Stimulated activated CD4-positive, alpha-beta T cell treated with anti-CD3 and anti-CD28 coated beads, Interleukin-2, amount 100 ng/mL, for 24 hours (primary cell): Measurements from ENCODE around the gene FXR1.
"Not testable (repeated sequence)": the region's sequence is repeated elsewhere in the genome, so short reads cannot be mapped to it uniquely, and the experiment has no call there.

ENCODE experiments used
- DNase-seq, 2 donors: peaks; one replicate each; pipeline ENCODE4 v3.0.0-alpha.2; 2020

The FXR1 gene

DNA sequence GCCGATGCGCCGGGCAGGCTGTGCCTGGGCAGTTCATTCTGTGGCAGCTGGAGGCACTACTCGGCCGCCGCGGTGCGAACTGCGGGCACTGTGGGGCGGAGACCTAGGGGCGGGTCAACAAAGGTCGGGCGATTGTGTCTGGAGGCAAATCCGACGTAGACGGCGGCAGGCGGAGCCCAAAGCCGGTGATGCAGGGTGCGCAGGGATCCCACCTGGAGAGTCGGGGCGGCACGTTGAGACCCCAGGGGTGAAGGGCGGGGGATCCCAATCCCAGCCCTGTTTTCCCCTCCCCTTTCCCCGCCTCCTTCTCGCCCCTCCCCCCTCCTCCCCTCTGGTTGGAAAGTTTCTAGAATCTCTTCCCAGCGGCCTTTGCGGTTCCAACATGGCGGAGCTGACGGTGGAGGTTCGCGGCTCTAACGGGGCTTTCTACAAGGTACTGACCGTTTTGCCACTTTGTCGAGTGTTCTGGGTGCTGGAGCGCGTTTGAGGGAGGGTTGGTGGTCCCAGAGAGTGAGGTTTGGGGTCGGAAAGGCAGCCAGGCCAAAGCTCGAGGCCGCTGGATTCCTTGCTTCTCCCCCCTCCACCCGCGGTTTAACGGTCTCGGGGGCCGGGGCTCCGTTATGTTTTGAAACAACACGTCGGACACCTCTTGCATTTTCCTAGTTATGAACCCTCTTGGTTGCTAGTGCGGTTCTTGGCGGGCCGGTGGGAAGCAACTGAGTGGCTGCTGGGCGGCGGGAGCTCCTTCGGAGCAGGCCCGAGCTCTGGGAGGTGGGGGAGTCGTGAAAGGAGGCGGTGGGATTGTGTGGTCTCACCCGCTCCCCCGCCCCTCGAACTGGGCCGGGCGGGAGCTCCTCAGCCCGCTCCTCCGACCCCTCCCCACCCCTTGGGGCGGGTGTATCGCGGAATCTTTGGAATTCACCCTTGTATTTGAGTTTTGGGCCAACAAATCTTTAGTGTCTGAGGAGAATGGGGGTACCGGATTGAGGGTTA is at the start of gene FXR1:
TSS of gene FXR1 (plus strand) at position 367 of the 993 bp plus-strand sequence. CDS start at position 383, 16 bp downstream.
- peak; percentile 91 to 92 for DNase-seq

GRCh38 chr3:180870008-180870699 is 42.3 kb upstream of the FXR1 start:
- peak in 1 of 2 donors; percentile 1 for DNase-seq

DNA sequence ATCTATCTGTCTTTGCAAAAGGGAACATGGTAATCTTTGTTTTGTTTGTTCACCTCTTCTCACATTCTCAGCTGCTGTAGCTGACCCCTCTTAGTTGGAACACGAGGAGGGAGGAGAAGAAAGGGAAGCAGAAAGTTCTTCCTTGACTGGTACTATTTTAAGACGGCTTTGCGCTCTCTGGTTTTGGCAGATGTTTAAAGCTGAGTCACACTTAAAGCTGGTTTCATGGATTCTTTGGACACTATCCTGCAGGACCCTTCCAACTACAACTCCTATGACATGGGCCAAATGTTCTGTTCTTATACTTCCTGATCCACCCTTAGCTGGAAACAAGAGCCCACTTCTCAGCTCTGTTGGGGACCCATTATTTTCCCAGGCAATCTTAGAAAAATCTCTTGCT is 40.6 kb upstream of the FXR1 start:
- no peak for DNase-seq

DNA sequence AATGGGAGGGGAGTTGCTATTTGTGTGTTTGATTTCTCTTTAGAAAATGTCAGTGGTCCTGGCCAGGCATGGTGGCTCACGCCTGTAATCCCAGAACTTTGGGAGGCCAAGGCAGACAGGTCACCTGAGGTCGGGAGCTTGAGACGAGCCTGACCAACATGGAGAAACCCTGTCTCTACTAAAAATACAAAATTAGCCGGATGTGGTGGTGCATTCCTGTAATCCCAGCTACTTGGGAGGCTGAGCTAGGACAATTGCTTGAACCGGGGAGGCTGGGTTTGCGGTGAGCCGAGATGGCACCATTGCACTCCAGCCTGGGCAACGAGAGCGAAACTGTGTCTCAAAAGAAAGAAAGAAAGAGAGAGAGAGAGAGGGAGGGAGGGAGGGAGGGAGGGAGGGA is 40.0 kb upstream of the FXR1 start:
- not testable (repeated sequence) for DNase-seq

DNA sequence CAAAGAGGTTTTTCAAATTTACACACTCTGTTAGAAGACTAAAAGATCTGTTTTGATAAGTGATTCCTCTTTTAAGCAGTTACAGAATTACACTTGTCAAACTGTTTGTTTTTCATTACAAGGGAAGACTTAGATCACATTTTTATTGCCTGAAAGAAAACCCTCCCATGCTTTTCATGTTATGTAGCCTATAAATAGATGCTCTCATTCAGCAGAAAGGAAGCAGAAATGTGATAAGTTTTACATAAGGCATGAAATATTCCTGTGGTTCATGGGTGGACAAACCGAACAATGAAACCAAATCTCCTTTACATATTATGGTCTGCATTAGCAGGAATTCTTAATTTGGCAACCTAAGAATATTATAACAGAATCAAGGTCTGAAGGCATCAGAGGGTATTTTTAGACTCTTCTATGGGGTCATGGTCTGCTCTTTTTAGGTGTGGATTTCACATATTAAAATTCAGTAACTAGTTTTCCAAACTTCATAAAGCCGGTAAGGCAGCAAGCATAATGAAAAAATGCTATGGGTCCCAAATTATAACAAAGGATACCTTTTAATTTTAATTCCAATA is 37.3 kb upstream of the FXR1 start:
- no peak for DNase-seq

GRCh38 chr3:180881065-180881801 is 31.2 kb upstream of the FXR1 start:
- DNase-seq, result no peak

DNA sequence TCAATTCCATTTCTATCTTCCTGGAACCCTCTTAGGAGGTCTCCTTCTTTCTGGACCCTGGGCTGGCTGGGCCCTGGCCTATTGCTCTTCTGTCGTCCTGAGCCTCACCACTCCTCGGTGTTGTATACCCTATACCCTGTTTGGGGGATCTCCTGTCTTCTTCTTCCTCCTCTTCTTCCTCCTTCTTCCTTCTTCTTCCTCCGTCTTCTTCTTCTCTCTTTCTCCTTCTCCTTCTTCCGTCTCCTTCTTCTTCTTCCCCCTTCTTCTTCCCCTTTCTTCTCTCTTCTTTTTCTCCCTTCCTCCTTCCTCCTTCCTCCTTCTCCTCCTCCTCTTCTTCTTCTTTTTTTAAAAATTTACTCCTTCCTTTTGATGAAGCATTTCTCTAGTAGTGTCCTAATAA is 30.4 kb upstream of the FXR1 start:
- DNase-seq, result no peak

GRCh38 chr3:180888992-180889560 is 23.4 kb upstream of the FXR1 start:
- no peak for DNase-seq

- DNase-seq, result no peak
Observed at GRCh38 chr3:180898572-180898971, 13.9 kb upstream of the FXR1 start.

DNA sequence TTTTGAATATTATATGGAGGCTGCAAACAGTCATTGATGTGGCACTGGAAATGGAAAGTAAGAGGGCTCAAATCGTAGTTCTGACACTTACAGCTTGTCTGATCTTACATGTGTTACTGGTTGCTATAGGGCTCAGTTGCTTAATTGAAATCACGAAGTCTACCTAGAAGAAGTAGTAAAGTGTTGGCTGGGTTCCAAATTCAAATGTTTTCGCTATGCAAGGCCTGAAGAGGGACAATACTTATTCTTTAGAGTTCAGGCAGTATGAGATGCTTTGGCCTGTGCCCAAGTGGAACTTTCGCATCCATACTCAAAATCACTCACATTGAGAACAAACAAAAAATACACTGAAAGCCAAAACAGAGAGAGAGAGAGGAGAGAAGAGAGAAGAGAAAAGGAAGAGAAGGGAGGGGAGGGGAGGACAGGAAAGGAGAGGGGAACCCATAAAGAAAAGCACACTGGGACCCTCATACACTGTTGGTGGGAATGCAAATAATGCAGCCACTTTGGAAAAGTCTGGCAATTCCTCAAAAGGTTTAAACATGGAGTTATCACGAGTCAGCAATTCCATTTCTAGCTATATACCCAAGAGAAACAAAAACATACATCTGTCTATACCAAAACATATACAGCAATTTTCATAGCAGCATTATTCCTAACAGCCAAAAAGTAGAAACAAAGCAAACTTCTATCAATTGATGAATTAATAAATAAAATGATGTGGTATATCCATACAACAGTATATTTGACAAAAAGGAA is 2.9 kb upstream of the FXR1 start:
- DNase-seq, result no peak

DNA sequence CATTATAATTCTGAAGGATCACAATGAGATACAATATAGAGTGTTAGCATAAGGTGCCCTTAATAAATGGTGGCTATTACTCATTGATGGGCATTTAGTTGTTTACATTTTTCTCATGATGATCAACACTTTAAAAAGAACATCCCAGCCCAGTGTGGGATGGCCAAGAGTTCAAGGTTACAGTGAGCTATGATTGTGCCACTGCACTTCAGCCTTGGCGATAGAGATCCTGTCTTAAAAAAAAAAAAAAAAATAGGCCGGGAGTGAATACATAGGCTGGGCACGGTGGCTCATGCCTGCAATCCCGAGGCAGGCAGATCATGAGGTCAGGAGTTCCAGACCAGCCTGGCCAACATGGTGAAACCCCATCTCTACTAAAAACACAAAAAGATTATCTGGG is 1.6 kb upstream of the FXR1 start:
- DNase-seq, result no peak

DNA sequence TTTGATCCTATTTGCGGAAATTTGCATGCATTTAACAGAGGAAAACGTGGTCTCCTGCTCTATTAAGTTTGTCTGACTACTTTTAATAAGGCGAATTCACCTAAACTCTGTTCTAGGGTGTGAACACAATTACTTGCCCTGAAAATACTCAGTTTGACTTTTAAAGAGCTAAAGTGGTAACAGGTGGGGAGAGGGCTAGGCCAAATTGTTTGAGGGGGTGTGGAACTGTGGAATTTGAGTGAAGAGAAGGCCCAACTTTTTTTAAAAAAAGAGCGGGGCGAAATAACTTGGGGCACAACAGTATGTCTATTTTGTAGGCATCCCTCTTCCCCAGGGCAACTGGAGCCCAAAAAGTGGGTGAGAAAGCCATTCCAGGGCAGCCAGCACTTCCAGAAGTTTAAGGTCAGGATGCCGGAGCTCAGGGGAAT is 580 bp upstream of the FXR1 start:
- no peak for DNase-seq

DNA sequence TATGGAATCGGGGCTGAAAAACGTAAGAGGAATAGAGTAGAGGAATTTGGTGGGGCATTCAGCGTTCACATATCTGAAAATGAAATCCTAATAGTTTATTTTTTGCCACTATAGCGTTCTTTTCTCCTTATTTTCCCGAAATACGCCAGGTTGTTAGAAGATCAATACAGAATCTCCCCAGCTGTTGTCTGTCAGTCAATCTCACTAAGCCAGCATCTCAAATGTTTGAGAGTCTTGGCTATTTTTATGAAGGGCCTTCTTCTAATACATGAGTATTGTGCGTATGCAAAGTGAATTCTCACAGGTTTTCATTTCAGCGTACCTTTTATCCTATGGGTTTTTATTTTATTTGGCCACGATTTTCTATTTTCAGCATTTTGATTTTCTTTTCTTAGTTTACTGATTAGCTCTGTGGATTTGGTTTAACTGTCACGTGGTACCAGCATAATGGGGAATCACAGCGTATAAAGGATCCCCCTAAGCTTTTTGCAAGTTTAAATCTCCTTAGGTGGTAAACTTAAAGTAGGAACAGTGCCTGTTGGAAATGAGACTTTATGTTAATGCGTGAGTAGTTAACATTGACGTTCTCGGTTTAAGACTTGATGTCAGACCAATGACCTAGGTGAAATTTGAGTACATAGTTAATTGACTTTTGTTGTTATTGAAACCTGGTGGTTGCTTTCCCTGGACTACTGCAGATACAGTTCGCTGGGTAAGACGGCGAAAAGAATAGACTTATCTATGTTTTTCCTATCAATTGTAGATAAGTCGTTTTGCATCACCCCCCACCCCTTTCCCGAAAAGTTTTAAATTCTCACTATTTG is 1.3 kb downstream of the FXR1 start:
- DNase-seq, result no peak

DNA sequence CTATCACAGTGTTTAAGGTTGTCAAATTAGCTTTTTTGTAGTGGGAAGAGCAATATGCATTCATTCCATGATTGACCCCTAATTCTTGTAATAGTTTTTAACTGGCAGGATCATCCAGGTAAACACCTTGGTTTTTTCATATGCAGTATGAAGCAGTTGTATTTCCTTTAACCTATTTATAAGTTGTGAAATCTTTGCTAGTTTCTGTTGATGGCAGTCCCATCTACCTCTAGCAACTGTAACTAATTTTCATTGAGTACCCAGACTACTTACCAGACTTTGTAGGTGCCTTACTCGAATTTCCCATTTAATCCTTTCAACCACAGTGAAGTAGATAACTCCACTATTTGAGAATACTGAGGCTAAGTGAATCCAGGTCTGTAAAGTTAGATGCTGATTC is 6.1 kb downstream of the FXR1 start:
- no peak for DNase-seq

GRCh38 chr3:180922242-180922641 is 9.8 kb downstream of the FXR1 start:
- no peak for DNase-seq

DNA sequence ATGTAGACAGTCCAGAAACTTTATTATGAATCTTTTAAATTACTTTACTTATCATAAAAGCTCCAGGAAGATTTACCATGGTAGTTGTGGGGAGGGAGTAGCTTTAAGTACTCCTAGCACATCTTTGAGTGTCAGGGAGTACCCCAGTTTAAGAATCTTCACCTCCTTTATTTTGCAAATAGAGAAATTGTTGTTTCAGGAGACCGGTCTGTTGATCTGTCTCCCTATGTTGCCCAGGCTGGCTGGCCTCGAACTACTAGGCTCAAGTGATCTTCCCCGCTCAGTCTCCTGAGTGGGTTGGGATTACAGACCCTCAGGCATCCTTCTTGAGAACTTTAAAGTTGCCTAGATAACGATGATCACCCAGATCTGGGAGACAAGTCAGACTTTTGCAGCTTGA is 11.1 kb downstream of the FXR1 start:
- no peak for DNase-seq

GRCh38 chr3:180926526-180926925 is 14.1 kb downstream of the FXR1 start:
- DNase-seq, result no peak

GRCh38 chr3:180929376-180929775 is 16.9 kb downstream of the FXR1 start:
- DNase-seq, result no peak

DNA sequence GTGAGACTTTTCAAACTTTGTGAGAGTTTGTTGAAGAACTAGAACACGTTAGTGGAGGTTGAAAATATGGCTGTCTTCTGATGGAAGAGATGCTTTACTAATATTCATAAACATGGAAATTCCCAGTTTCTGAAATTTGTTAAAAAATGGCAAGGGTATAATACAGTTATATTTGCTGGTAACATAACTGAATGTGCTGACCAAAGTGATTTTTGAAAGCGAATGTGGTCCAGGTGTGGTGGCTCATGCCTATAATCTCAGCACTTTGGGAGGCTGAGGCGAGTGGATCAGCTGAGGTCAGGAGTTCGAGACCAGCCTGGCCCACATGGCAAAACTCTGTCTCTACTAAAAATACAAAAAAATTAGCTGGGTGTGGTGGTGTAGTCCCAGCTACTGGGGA is 18.1 kb downstream of the FXR1 start:
- no peak for DNase-seq

DNA sequence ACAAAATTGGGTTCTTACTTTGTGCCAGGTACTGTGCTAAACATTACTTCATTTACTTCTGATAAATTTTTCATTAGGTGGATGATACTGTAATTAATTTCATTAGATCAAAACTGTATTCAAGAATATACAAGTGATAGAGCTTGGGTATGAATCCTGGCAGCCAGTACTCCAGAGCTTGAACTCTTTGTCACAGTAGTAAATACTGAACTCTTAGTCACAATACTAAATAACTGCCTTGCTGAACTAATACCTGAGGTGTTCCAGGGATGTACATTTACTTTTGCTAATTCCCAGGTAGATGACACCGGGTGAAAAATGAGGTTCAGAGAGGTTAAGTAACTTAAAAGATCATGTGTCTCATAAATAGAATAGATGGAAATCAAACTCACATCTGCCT is 20.3 kb downstream of the FXR1 start:
- DNase-seq, result no peak

GRCh38 chr3:180934638-180935037 is 22.2 kb downstream of the FXR1 start:
- no peak for DNase-seq
